GM21381 (cell line): ENCODE data around the gene TMEM117.
"Not testable (repeated sequence)": the region's sequence is repeated elsewhere in the genome, so short reads cannot be mapped to it uniquely, and the experiment has no call there.

Experiments used
- ATAC-seq: cut with Tn5 transposase; IDR thresholded peaks from one replicate; pipeline ENCODE4 v1.9.1; 2021; ENCODE audit warnings: mild to moderate bottlenecking, moderate library complexity; ENCODE audit not compliant: unreplicated experiment

The TMEM117 gene

GRCh38 chr12:44367916-44368315 is 532.0 kb downstream of the TMEM117 start:
- ATAC-seq, result no peak

- no peak for ATAC-seq
These were observed 534.1 kb downstream of the TMEM117 start for GRCh38 chr12:44369998-44370397.

- ATAC-seq, result no peak
These were observed 535.1 kb downstream of the TMEM117 start for GRCh38 chr12:44370982-44371381.

GRCh38 chr12:44372259-44372658 is 536.4 kb downstream of the TMEM117 start:
- ATAC-seq, result no peak

- no peak for ATAC-seq
These were observed 539.8 kb downstream of the TMEM117 start for GRCh38 chr12:44375694-44376093.

- ATAC-seq, result no peak
These were observed 541.7 kb downstream of the TMEM117 start for GRCh38 chr12:44377443-44378187.

- not testable (repeated sequence) for ATAC-seq
These were observed 543.2 kb downstream of the TMEM117 start for GRCh38 chr12:44379113-44379512.

- ATAC-seq, result no peak
These were observed 544.0 kb downstream of the TMEM117 start for GRCh38 chr12:44379831-44380230.

GRCh38 chr12:44380861-44381260 is 545.0 kb downstream of the TMEM117 start:
- no peak for ATAC-seq

- no peak for ATAC-seq
These were observed 545.5 kb downstream of the TMEM117 start for GRCh38 chr12:44381341-44381740.

GRCh38 chr12:44384136-44384535 is 548.3 kb downstream of the TMEM117 start:
- ATAC-seq, result no peak

- no peak for ATAC-seq
These were observed 550.1 kb downstream of the TMEM117 start for GRCh38 chr12:44385964-44386363.

- no peak for ATAC-seq
These were observed 551.7 kb downstream of the TMEM117 start for GRCh38 chr12:44387581-44387980.

GRCh38 chr12:44389038-44389437 is 553.2 kb downstream of the TMEM117 start:
- ATAC-seq, result no peak

GRCh38 chr12:44389896-44390295 is 554.0 kb downstream of the TMEM117 start:
- no peak for ATAC-seq

GRCh38 chr12:44397631-44398030 is 561.8 kb downstream of the TMEM117 start:
- no peak for ATAC-seq

GRCh38 chr12:44403185-44403584 is 567.3 kb downstream of the TMEM117 start:
- ATAC-seq, result no peak

- no peak for ATAC-seq
These were observed 569.4 kb downstream of the TMEM117 start for GRCh38 chr12:44405297-44405696.

- ATAC-seq, result no peak
These were observed 586.7 kb downstream of the TMEM117 start for GRCh38 chr12:44422559-44422958.

- ATAC-seq, result no peak
These were observed 592.9 kb downstream of the TMEM117 start for GRCh38 chr12:44428825-44429224.

- ATAC-seq, result peak; percentile 71
These were observed 595.9 kb downstream of the TMEM117 start for GRCh38 chr12:44431647-44432343.

GRCh38 chr12:44433659-44434058 is 597.8 kb downstream of the TMEM117 start:
- ATAC-seq, result no peak
